Mesodermal cell (in vitro differentiated cells): ENCODE measurements around the gene CSTF1.

ENCODE experiments used
- H3K27ac ChIP-seq: 2 replicates; pipeline ENCODE4 v1.7.0; 2013; ENCODE audit warnings: mild to moderate bottlenecking, low read depth, low read length, moderate library complexity; ENCODE audit not compliant: severe bottlenecking
- H3K36me3 ChIP-seq: 2 replicates; pipeline ENCODE4 v1.7.1; 2013; ENCODE audit warnings: mild to moderate bottlenecking, low read length, moderate library complexity; ENCODE audit not compliant: control insufficient read depth, insufficient read depth
- H3K4me1 ChIP-seq: one replicate; pipeline ENCODE4 v1.7.1; 2013; ENCODE audit warnings: mild to moderate bottlenecking, low read length; ENCODE audit not compliant: insufficient read depth, control insufficient read depth, poor library complexity, severe bottlenecking
- H3K4me3 ChIP-seq: 2 replicates; pipeline ENCODE4 v1.7.0; 2013; ENCODE audit warnings: low read length, control low read depth, mild to moderate bottlenecking; ENCODE audit not compliant: insufficient read depth, poor library complexity, severe bottlenecking; ENCODE audit errors: extremely low read depth
- H3K9me3 ChIP-seq: 2 replicates; pipeline ENCODE4 v1.7.1; 2013; ENCODE audit warnings: mild to moderate bottlenecking, low read length, moderate library complexity; ENCODE audit not compliant: control insufficient read depth
- WGBS, 2 experiments: methylation state at CpG; one replicate each; pipeline ENCODE4 v1.1.5; 2013; ENCODE audit warnings: missing lambda C conversion rate in 2 of 2; ENCODE audit not compliant: insufficient coverage in 2 of 2; 5-methylcytosine and 5-hydroxymethylcytosine counted together

The CSTF1 gene

DNA sequence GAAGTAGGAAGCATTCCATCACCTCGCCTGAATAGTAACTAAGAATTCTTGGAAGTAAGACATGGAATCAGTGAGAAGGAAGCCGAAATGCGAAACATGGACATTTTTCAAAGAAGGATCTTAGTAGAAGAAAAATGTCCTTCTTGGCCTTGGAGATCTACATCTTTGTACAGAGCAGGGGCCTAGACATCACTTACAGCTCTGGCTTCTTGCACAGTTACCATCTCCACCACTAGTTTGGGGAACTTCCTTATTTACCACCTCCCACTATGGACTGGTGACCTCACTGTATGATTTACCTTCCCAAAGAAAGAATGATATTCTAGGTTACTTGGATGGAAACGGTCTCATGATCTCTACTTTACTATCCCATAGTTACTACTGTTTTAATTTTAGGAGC lies 35.4 kb downstream of the CSTF1 start:
- WGBS, 2 experiments: 94 to 100% methylated on average over 1 to 3 of the region's 4 CpGs
- Histone ChIP-seq H3K4me3 (no peak overlapping the region), H3K9me3 (no peaks in the 10 kb centered on the region), H3K36me3 (no peaks in the 10 kb centered on the region), H3K4me1 (peaks cover 41% of the 10 kb centered on the region), H3K27ac (no peak overlapping the region)

DNA sequence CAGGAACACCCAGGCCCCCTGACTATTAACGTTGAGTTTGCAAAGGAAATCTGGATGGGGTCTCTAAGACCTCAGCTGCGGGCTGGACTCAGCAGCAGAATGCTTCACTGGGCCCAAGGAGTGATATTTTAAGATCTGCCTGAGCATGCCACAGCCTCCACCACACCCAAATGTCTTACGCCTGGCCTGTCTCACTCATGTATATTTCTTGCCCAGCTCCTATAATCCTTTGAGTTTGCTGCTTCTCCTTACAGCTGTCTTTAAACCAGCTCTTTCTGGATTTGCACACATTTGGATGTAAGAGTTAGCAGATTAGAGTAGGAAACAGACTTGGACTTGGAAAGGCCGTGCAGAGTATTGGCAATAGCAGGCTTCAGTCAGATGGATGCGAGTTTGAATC lies 36.0 kb downstream of the CSTF1 start:
- H3K27ac ChIP-seq: no peak overlapping the region
- 91 to 94% methylated on average over 4 of the region's 5 CpGs for WGBS, 2 experiments
- H3K9me3 ChIP-seq: no peaks in the 10 kb centered on the region
- H3K4me3 ChIP-seq: no peak overlapping the region
- no peaks in the 10 kb centered on the region for H3K36me3 ChIP-seq
- peaks cover 39% of the 10 kb centered on the region for H3K4me1 ChIP-seq

DNA sequence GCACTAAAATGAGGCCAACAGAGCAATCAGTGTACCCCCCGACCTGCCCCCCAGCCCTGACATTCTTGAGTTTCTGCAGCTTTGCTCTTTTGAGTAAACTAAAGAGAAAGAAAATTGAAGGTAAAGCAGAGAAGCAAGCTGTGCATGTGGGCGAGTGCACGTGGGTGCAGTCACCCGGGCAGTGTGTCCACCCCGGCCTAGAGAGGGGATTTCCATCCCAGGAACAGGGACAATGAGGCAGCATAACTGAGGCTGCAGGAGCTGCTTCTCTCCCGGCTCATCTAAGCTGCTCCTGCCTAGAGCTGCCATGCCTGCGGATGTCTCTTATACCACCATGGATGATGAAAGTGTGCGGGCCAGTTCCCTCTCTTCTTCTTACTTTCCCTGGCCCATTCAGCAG lies 36.4 kb downstream of the CSTF1 start:
- Histone ChIP-seq H3K27ac (no peak overlapping the region), H3K36me3 (no peaks in the 10 kb centered on the region), H3K9me3 (no peaks in the 10 kb centered on the region), H3K4me3 (no peak overlapping the region), H3K4me1 (peaks cover 43% of the 10 kb centered on the region)
- 85 to 88% methylated on average over 8 of the region's 8 CpGs for WGBS, 2 experiments

DNA sequence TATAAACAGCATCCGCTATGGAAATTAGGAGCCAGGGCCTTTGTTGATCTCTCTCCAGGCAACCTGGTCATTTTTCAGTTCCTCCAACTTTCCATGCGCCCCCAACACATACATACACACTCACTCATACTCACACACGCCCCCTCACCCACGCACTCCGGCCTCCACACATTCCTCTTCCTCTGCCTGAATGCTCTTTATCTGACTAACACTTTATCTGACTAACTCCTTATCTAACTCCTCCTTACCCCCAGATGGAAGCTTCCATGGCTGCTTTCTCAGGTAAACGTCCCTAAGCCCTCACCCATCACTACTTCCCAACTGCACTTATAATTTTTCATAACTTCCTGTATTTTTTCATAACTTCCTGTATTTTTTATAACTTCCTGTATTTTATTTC lies 37.1 kb downstream of the CSTF1 start:
- Histone ChIP-seq H3K4me1 (peaks cover 43% of the 10 kb centered on the region), H3K27ac (peak overlapping the region; percentile 47)
- 67 to 80% methylated on average over 6 of the region's 6 CpGs for WGBS, 2 experiments

DNA sequence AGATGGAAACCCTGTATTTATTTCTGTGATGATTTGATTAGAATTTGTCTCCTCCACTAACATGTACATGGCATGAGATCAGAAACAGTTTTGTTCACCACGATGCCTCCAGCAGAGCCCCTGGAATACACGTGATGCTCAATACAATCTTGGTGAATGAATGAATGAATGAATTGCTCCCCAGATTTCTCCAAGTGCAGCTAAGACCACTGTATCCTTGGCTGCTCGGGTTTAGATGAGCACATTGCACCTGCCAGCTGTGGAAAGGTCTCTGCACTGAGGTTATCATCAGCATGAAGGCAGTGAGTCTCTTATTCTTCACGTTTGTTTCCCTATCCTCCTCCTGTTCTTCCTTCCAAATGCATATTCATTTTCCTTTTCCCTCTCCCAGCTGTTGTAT lies 37.5 kb downstream of the CSTF1 start:
- H3K4me3 ChIP-seq: no peak overlapping the region
- 65 to 79% methylated on average over 2 to 3 of the region's 4 CpGs for WGBS, 2 experiments
- H3K4me1 ChIP-seq: peaks cover 39% of the 10 kb centered on the region
- no peaks in the 10 kb centered on the region for H3K9me3 ChIP-seq
- H3K27ac ChIP-seq: no peak overlapping the region
- H3K36me3 ChIP-seq: no peaks in the 10 kb centered on the region

More for the DNA sequence above, 37.1 kb downstream of the CSTF1 start:
- H3K4me3 ChIP-seq: no peak overlapping the region
- H3K9me3 ChIP-seq: no peaks in the 10 kb centered on the region
- H3K36me3 ChIP-seq: no peaks in the 10 kb centered on the region

DNA sequence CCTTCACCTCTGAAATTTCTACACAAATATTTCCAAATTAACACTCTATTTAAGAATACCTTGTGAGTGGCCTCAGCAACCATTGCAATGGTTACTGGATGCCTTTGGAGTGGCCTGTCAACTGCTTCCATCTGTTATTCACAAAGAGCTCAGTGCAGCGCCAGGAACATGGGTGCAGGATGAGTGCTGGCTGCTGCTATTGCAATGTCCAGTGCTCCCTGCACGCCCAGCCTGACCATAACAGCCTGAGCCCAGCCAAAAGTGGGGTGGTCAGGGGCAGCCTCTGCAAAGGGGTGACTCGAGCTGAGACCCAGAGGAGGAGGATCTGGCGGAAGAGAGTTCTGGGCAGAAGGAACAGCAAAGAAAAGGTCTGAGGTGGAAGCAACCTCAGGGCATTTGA lies 38.0 kb downstream of the CSTF1 start:
- H3K36me3 ChIP-seq: no peaks in the 10 kb centered on the region
- H3K4me1 ChIP-seq: peaks cover 38% of the 10 kb centered on the region
- WGBS, 2 experiments: 80% methylated on average over 4 of the region's 4 CpGs
- H3K4me3 ChIP-seq: no peak overlapping the region
- H3K9me3 ChIP-seq: no peaks in the 10 kb centered on the region
- no peak overlapping the region for H3K27ac ChIP-seq

DNA sequence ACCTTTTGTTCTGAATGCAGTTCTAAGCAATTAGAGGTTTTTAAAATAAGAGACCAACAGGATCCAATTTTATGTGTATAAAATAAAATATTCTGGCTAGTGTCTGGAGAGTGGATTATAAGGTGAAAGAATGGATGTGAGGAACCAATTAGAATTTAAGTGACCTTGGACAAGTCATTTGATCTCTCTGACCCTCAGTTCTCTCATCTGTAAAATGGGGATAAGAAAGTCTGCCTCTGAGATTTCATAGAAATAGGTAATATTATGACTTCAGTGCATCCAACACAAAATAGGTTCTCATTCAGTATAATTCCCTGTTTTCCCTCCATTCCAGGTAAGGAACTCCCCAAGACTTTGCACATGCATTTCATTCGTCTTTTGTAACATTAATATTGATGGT lies 38.5 kb downstream of the CSTF1 start:
- Histone ChIP-seq H3K4me1 (peaks cover 38% of the 10 kb centered on the region), H3K4me3 (no peak overlapping the region), H3K36me3 (no peaks in the 10 kb centered on the region), H3K27ac (no peak overlapping the region), H3K9me3 (no peaks in the 10 kb centered on the region)
- 100% methylated on average over 1 of the region's 1 CpG; no CpG with 5 or more reads in 1 of the 2 experiments for WGBS, 2 experiments

DNA sequence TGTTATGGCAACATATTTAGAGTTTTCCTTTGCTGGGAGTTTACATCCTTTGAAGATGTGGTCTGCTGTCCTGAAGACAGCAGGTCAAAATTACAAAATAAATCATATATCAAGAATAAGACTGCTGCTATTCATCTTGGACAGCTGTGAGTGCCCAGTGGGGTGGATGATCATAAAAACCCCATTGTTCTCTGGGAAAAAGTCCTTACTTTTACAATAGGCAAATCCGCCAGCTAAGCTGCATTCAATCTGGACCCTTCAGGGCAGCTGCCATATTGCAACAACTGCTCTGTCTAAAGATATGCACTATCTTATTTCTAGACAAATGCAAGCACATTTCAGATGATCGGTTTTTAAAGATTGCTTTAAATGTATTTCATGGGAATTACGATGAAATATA lies 39.0 kb downstream of the CSTF1 start:
- Histone ChIP-seq H3K9me3 (no peaks in the 10 kb centered on the region), H3K36me3 (no peaks in the 10 kb centered on the region), H3K27ac (no peak overlapping the region), H3K4me3 (no peak overlapping the region), H3K4me1 (peaks cover 38% of the 10 kb centered on the region)
- WGBS, 2 experiments: 100% methylated on average over 1 of the region's 3 CpGs; no CpG with 5 or more reads in 1 of the 2 experiments

DNA sequence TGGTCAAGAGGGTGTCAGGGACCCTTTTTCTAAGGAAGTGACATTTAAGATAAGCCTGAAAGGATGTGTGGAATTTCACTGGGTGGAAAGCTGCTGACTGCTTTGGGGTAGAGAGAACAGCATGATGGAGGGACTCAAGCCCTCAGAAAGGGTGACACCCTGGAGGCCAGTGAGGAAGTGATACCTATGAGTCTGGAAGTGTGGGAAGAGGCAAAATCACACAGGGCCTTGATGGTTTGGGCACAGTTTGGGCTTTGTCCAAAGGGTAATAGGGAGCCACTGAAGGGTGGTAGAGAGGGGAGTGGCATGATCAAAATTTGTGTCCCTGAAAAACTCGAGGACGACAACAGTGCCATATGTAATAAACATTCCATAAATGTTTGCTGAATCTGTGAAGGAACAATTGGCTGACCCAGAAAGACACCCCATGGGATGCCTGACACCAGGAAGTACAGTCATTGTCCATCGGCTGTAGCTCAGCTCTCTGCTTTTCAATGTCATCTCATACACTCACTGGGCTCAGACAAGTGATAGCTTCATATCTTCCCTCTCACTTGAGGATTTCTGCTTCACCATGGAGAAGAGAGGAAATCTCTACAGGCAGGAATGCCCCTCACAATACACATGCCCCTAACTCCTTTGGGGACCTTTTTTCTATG lies 40.9 kb downstream of the CSTF1 start:
- H3K4me1 ChIP-seq: peaks cover 31% of the 10 kb centered on the region
- WGBS, 2 experiments: 74 to 83% methylated on average over 1 to 3 of the region's 3 CpGs
- no peak overlapping the region for H3K27ac ChIP-seq
- H3K4me3 ChIP-seq: no peak overlapping the region
- H3K9me3 ChIP-seq: no peaks in the 10 kb centered on the region
- H3K36me3 ChIP-seq: no peaks in the 10 kb centered on the region

DNA sequence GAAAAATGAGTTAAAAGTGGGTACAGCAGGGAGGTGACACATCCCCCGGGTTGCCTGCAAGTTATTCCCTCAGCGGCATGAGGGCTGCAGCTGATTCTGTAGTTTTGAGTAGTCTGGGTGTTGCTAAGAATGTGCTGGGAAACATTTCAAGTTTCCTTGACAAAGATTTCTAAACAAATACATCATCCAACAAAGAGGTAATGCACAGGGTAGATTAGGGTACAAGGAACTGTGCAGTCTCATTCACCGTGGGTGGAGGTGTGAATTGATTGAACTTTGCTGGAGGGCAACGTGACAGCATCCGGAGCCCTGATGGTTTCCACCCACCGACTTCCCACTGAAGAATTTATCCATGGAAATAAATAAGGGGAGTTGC lies 41.4 kb downstream of the CSTF1 start:
- 100% methylated on average over 1 to 3 of the region's 6 CpGs for WGBS, 2 experiments
- Histone ChIP-seq H3K9me3 (no peaks in the 10 kb centered on the region), H3K4me1 (peaks cover 26% of the 10 kb centered on the region), H3K4me3 (no peak overlapping the region), H3K27ac (no peak overlapping the region), H3K36me3 (no peaks in the 10 kb centered on the region)

DNA sequence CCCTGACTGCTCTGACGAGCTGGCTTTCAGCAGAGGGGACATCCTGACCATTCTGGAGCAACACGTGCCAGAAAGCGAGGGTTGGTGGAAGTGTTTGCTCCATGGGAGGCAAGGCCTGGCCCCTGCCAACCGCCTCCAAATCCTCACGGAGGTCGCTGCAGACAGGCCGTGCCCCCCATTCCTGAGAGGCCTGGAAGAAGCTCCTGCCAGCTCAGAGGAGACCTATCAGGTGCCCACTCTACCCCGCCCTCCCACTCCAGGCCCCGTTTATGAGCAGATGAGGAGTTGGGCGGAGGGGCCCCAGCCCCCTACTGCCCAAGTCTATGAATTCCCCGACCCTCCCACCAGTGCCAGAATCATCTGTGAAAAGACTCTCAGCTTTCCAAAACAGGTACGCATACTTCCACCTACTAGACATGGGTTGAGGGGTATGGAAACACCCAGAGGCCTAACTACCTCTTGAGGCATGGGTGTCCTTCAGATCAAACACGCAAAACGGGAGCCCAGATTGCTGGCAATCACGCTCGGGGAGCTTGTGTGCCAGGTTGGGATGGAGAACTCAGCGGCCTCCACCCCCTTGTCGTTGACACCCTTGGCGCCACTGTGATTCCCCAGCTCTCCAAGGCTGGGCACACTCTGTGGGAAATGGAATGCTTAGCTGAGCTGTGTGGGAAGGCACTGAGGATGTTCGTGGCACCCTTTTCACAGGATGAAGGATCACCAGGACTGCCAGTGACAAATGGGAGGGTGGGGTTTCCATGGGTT lies 44.9 kb downstream of the CSTF1 start:
- H3K36me3 ChIP-seq: no peaks in the 10 kb centered on the region
- no peak overlapping the region for H3K27ac ChIP-seq
- no peaks in the 10 kb centered on the region for H3K9me3 ChIP-seq
- 90 to 97% methylated on average over 14 to 17 of the region's 20 CpGs for WGBS, 2 experiments
- H3K4me3 ChIP-seq: no peak overlapping the region
- peaks cover 19% of the 10 kb centered on the region for H3K4me1 ChIP-seq
